GM19328 (cell line): ENCODE data around the gene CDK5.

Source experiments
- ATAC-seq: cut with Tn5 transposase; IDR thresholded peaks from one replicate; pipeline ENCODE4 v1.9.1; 2021; ENCODE audit warnings: mild to moderate bottlenecking, moderate library complexity; ENCODE audit not compliant: unreplicated experiment

Gene CDK5

DNA sequence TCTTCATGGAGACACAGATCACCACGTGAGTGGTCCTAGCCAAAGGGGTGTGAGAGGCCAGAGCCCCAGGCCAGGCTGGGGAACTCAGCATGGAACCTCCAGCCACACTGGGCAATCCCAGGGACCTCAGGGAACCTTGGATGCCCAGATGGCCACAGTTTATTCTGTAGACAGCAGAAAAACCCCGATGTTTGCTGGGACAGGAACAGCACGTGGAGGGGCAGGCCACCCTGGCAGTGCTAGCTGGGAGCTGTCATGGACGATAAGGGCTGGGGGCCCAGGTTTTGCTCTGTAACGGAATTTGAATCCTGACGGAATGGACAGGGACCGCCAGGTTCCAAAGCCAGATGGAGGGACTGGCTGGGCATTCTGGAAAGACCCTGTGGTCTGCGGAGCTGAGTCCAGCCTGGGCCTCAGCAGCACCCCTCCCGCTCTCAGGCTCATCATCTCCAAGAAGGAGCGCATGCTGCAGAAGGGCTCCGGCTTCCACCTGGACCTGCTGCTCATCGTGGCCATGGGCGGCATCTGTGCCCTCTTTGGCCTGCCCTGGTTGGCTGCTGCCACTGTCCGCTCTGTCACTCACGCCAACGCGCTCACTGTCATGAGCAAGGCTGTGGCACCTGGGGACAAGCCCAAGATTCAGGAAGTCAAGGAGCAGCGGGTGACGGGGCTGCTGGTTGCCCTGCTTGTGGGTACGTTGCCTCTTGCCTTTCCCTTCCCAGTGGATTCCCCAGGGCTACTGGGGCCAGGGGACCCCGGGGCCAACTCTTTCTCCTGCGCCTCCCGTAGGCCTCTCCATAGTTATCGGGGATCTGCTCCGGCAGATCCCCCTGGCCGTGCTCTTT lies 17.3 kb upstream of the CDK5 start:
- no peak for ATAC-seq

DNA sequence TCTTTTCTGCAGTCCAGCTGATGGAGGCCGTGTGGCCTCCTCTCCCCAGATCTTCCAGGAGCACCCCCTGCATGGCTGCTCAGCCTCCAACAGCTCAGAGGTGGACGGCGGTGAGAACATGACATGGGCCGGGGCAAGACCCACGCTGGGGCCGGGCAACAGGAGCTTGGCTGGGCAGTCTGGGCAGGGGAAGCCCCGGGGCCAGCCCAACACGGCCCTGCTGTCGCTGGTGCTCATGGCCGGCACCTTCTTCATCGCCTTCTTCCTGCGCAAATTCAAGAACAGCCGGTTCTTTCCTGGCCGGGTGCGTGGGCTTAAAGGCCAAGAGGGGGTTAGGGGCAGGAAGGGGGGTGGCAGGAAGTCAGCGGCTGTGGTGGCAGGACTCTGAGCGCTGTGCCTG lies 16.3 kb upstream of the CDK5 start:
- no peak for ATAC-seq

DNA sequence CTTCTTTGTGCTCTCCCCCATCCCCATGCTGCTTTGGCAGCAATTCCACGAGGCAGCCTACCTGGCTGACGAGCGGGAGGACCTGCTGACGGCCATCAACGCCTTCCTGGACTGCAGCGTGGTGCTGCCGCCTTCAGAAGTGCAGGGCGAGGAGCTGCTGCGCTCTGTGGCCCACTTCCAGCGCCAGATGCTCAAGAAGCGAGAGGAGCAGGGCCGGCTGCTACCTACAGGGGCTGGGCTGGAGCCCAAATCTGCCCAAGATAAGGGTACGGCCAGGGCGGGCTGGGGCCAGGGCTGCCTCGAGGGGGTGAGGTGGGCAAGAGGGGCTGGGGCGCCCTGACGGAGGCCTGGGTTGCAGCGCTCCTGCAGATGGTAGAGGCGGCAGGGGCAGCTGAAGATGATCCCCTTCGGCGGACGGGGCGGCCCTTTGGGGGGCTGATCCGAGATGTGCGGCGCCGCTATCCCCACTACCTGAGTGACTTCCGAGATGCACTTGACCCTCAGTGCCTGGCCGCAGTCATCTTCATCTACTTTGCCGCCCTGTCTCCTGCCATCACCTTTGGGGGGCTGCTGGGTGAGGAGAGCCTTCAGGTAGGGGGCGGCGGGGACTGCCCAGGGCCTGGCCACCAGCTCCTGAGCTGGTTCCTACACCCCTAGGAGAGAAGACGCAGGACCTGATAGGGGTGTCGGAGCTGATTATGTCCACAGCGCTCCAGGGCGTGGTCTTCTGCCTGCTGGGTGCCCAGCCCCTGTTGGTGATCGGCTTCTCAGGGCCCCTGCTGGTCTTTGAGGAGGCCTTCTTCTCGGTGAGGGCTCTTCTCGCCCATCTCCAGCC lies 13.6 kb upstream of the CDK5 start:
- no peak for ATAC-seq

DNA sequence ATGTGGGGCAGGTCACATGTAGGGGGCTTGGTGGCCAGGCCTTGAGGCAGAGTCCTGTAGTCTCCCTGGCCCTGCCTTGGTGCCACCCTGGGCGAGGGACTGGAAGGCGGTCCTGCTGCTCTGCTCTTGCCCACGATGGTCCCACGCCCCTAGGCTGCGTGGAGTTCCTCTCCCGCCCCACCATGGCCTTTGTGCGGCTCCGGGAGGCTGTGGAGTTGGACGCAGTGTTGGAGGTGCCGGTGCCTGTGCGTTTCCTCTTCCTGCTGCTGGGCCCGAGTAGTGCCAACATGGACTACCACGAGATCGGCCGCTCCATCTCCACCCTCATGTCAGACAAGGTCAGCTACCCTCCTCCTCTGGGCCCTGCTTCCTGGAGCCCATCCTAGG lies 12.9 kb upstream of the CDK5 start:
- no peak for ATAC-seq

DNA sequence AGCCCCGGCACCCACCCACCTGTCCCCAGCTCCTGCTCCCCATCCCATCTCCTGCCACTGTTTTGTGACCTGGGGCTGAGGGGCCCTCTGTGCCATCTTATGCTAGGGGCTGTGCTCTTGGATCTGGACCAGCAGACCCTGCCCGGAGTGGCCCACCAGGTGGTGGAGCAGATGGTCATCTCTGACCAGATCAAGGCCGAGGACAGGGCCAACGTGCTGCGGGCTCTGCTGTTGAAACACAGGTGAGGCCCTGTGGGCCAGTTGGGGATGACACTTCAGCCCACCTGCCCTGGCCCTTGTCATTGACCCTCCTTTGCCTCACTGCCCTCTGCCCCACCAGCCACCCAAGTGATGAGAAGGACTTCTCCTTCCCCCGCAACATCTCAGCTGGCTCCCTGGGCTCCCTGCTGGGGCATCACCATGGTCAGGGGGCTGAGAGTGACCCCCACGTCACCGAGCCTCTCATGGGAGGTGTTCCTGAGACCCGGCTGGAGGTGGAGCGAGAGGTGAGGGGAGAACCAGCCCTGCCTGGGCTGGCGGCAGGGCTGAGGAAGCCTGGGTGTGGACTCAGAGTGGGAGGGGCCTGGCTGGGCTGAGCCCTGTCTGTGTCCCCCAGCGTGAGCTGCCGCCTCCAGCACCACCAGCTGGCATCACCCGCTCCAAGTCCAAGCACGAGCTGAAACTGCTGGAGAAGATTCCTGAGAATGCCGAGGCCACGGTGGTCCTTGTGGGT lies 12.3 kb upstream of the CDK5 start:
- ATAC-seq, result no peak

DNA sequence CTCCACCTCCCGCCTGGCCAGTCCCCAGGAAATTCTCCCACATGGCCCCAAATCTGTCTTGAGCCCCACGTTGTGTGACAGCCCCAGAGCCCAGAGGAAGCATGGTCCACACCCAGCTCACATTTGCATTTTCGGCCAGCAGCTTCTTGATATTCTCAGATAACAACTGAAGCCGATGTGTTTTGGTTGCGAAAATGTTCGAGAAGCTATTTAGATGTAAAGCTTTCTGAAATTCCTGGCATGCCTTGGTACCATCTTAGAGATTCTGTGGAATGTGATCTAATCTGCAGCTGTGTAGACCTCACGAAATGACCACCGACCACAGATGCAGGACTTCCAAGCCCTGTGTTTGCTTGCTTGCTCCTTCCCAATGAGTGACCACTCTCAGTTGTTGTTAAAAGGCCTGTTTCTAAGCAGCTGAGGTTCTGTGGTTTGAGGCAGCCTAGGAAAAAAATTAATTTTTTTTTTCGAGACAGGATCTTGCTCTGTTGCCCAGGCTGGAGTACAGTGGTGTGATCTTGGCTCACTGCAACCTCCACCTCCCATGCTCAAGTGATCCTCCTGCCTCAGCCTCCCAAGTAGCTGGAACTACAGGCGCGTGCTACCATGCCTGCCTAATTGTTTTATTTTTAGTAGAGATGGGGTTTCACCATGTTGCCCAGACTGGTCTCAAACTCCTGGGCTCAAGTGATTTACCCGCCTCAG lies 10.5 kb upstream of the CDK5 start:
- no peak for ATAC-seq

DNA sequence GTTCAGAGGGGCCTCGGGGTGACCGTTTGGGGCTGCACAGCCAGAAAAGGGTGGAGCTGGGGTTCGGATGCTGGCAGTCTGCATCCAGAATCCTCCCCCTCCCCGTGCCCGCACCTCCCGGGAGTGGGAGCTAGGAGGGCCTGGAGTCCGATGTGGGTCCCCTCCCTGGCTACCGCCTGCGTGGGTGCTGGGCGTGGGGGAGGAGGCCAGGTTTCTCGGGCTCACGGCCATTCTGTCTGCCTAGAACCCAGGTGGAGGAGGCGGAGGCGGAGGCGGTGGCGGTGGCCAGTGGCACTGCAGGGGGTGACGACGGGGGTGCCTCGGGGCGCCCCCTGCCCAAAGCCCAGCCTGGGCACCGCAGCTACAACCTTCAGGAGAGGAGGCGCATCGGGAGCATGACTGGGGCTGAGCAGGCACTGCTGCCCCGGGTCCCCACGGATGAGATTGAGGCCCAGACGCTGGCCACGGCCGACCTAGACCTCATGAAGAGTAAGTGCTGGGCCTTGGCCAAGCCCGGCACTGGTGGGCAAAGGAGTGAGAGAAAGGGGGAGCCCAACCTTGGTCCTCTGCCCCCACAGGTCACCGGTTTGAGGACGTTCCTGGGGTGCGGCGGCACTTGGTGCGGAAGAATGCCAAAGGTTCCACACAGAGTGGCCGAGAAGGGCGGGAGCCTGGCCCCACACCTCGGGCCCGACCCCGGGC lies 8.7 kb upstream of the CDK5 start:
- no peak for ATAC-seq

DNA sequence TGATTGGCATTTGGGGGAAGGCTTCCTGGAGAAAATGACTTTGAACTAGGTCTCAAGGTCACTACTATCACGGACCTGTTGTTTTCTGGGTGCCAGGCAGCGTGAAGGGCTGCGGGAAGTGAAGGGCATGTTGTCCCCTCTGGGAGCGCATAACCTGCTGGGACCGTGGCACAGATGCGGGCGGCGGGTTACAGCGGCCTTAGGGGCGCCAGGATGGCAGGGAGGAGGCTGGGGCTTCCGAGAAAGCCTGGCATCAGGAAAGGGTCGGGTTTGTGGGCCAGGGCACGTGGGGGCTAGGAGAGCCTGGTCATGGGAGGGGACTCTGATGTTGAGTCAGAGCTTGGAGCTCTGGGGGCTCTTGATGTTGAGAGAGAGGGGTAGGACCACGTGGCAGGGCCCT lies 7.8 kb upstream of the CDK5 start:
- ATAC-seq, result no peak

DNA sequence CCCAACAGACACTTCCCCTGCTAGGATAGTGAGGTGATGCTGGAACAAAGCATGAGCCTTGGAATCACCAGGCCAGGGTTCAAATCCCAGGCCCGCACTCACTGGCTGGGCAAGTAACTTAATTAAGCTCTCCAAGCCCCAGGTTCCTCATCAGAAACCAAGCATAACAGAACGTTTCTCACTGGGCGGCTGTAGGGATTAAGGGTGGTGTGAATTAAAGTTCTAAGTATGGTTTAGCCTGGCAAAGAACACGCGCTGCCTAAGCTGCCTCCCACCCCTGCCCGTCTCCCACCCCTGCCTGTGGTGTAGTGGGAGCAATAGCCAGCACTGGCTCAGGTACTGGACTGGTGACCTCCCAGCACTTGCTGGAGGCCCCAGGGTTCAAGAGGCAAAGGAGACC lies 7.3 kb upstream of the CDK5 start:
- no peak for ATAC-seq

DNA sequence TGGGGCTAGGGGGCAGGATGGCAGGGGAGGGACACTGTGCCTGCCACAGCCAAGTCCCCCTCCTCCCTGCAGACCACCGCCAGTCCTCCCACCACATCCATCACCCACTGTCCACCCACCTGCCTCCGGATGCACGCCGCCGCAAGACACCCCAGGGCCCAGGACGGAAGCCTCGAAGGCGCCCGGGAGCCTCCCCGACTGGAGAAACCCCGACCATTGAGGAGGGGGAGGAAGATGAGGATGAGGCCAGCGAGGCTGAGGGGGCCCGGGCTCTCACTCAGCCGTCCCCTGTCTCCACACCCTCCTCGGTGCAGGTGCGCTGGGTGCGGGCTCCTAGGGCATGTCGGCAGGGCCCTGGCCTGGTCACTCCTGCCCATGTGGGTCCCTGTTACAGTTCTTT lies 6.8 kb upstream of the CDK5 start:
- ATAC-seq, result no peak

DNA sequence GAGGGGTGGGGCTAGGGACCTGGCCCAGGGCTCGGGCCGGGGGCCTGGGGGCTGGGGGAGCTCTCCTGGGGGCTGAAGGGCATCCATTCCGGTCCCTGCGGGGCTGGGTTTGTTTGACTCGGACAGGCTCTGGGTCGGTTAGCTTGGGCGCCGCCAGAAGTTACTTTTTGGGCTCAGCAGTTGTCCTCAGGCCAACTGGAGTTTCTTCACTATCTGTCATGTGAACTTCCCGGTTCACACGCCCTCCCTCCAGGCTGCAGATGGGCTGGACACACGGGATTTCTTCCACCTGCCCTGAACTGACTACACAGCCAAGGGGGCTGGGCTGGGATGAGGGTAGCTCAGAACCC lies 5.5 kb upstream of the CDK5 start:
- ATAC-seq, result no peak

DNA sequence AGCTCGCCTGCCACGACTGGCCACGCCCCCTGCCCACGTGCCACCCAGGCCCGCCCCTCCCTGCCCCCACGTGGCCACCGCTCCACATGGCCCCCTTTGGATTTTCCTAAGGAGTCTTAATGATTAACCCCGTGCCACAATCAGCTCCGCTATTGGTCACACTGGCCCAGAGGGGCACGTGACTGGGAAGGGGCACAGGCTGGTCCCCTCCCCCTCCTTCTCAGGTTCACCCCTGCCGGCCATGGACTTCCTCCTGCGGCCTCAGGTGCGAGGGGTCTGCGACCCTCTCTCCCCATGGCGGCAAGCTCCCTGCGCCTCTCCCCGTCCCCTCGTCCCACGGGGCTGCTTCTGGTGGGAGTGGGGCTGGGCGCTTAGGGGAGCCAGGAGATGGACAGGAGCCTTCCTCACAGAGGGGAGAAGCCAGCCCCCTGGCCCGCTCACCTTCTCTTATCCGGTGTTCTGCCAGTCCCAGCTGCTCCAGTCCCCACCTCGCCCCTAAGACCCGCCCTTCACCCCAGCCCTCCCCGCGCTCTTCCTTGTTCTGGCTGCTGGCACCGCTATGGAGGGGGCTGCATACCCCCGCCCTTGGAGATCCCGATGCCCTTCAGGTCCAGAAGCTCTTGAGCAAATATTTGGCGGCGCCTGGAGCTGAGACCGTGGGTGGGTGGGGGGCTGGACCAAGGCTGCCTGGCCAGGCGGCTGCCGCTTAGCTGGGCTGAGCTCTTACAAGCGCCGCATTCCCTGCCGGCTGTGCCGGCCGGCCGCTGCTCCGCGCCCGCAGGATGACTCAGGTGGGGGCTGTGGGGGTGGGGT lies 4.9 kb upstream of the CDK5 start:
- ATAC-seq, result no peak

DNA sequence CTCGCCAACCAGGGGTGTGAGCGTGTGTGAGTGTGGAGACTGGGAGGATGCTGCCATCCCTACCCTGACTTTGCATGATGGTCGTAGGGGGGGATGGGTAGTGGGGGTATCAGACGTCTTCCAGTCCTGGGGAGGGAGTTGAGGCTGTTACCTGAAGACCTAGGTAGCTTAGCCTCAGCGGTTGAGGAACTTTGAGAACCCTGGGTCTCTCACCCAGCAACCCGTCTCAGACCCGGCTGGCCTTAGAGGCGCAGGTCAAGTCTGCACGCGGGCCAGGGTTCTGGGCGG lies 4.4 kb upstream of the CDK5 start:
- ATAC-seq, result no peak

DNA sequence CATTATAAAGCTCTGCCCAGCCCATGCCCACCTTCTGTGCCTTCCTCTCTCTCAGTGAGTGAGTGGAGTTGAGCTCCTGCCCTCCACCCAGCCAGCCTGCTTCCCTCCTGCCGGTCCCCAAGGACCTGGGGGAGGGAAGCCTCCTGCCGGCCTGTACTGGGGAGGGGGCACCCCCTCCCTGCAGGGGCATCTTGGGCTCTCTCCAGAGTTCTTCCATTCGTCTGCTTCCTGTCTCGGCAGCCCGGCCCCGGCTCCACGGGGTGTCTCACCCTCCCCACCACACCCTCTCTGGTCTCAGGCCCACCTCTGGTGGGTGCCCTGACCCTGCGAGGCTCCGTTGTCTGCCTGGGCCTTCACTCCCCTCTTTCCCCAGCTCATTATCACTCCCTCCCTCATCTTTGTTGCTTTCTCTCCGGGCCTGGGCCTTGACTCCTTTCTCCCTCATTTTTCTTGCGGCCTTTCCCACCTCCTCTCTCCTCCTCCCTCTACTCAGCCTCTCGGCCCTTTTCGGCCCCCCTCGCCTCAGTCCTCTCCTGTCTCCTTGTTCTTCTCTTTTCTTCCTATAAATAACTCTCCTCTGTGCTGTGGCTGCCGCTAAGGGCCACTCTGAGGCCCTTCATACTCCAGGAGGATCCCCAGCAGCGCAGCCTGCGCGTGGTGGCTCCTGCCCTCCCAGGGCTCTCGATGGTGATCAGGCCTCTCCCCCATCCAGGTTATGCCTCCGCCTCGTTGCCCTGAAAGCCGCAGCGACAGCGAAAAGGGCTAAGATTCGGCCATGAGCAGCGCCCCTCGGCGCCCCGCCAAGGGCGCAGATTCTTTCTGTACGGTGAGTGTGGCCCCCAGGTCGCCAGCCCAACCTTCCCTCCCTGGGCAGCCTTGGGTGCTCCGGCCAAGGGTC lies 3.8 kb upstream of the CDK5 start:
- no peak for ATAC-seq

DNA sequence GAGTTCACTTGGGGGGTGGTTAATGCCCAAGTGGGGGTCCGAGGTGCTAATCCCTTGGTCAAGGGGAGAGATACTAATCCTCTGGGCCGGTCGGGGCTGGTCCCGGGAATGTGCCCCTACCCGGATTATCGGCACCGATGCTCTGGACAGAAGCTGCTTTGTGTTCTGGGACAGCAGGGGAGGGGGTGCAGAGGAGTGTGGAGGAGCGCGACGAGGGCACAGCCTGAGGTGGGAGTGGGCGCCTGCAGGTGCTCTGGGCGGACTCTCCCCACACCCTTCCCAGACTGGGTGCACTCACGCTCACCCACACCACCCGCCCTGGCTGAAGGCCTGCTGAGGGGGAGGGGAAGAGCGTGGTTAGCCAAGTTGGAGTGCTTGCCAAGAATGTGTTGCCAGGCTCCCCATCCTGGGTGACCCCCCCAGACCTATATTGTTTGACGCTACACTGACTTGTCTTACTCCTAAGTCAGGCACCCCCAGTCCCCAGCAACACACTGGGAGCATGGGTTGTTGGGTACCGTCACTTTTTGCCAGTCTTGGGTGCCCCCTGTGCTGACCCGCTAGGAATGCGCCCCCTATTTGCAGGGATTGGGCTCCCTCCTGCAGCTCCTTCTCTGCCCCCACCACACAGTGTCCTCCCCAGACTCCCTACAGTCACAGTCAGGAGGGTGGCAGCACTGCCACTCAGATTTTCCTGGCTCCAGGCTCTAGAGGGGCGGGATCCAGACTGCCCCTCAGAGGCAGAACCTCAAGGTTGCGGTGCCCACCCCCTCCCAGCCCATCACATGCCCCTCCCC lies 2.9 kb upstream of the CDK5 start:
- no peak for ATAC-seq

DNA sequence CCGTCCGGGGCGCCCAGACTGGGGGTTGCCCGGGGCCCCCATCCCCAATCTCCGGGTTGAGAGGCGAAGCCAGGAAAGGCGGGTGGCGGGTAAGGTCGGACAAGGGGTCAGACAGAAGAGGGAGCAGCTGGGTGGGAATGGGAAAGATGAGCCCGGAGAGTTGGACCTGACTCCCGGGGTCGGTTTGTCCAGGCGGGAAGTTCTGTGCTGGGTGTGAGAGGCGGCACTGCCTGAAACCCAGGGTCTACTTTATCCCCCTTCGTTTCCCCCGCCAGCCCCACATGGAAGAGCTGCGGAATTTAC lies 2.4 kb upstream of the CDK5 start:
- no peak for ATAC-seq

DNA sequence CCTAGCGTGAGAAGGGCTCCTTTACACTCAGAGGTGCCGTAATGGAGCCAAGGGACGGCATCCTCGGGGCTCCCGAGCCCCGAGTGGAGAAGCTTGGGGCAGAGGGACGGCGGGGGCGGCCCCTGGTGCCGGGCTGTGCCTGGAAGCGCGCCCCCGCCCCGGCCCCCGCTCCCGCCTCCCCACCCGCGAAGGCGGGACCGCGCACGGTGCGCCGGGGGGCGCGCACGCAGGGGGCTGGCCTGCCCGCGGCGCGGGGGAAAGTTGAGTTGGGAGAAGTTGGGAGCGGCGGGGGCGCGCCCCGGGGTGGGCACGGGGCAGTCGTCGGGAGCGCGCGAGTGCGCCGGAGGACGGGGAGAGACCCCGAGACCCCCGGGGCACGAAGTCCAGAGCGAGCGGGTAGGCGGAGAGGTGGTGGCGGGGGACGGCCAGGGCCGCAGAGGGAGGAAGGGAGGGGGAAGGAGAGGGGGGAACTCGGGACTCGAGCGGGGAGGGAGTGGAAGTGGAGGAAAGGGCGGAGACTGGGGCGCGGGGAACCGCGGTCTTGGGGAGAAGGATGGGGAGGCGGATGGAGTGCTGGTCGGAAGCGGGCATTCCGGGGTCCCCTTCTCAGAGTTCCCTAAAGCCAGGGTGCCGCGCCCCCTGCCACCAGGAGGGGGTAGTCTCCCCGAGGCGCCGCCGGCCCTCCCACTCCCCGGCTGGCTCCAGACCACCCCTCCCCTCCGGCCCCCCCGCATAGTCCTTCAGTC lies 1.8 kb upstream of the CDK5 start, which contains the start of gene SLC4A2:
TSS of gene SLC4A2 (plus strand) at position 223 of the 746 bp plus-strand sequence. CDS start 2,399 bp downstream, outside the sequence.
- no peak for ATAC-seq
